ENCODE measurements around the gene DOHH.
A peak's percentile ranks its signal among the peaks of the same experiment; 100 is the strongest.

Gene DOHH

DNA sequence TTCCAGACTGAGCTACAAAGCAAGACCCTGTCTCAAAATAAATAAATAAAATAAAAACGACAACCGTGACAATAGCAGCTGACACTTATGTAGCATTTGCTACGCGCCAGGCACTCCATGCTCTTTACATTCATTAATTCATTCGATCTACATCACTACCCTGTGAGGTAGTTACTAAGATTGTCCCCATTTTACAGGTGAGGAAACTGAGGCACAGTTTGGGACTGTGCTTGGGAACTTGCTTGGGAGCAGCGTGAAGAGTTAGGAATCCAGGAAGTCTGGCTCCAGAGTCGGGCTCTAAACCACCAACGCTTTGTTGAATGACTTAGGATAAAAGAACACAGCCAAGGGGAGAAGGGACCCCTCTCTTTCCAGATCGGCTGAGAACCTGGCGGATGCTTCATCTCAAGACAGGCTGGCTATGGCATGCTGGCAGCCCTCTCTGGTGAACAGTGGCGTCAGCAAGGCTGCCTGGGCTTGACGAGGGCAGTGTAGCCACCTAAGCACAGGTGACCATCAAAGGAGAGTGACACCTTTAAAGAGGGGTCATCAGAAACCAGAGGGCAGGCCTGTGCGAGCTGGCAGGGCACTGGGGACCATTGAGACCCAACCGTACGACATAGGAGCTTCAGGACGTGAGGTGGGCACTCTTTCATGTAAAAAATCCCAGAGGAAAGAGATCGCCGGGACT is 591 bp downstream of the DOHH start:
- DNase-seq (ENCODE audit: low read depth) = no peak
- H3K4me3 ChIP-seq (ENCODE audit: control insufficient read depth, low read depth, low read length) = peak overlapping the region; percentile 96
- TF ChIP-seq, protein P1, sequence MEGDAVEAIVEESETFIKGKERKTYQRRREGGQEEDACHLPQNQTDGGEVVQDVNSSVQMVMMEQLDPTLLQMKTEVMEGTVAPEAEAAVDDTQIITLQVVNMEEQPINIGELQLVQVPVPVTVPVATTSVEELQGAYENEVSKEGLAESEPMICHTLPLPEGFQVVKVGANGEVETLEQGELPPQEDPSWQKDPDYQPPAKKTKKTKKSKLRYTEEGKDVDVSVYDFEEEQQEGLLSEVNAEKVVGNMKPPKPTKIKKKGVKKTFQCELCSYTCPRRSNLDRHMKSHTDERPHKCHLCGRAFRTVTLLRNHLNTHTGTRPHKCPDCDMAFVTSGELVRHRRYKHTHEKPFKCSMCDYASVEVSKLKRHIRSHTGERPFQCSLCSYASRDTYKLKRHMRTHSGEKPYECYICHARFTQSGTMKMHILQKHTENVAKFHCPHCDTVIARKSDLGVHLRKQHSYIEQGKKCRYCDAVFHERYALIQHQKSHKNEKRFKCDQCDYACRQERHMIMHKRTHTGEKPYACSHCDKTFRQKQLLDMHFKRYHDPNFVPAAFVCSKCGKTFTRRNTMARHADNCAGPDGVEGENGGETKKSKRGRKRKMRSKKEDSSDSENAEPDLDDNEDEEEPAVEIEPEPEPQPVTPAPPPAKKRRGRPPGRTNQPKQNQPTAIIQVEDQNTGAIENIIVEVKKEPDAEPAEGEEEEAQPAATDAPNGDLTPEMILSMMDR (conservative IDR thresholded peaks at IDR 0.05; ENCODE audit: control insufficient read depth, insufficient read depth, low read depth, low read length) = no peak

- no peak for DNase-seq (ENCODE audit: low read depth)
- TF ChIP-seq, protein P1 (conservative IDR thresholded peaks at IDR 0.05; ENCODE audit: control insufficient read depth, insufficient read depth, low read depth, low read length) = no peak
- H3K4me3 ChIP-seq (ENCODE audit: control insufficient read depth, low read depth, low read length) = no peak overlapping the region
Observed at GRCh38 chr19:3497757-3498520, 2.5 kb downstream of the DOHH start.

GRCh38 chr19:3496392-3497273 is 3.8 kb downstream of the DOHH start:
- DNase-seq (ENCODE audit: low read depth) = no peak
- H3K4me3 ChIP-seq (ENCODE audit: control insufficient read depth, low read depth, low read length) = no peak overlapping the region
- TF ChIP-seq, protein P1 (conservative IDR thresholded peaks at IDR 0.05; ENCODE audit: control insufficient read depth, insufficient read depth, low read depth, low read length) = no peak

GRCh38 chr19:3494559-3494958 is 5.9 kb downstream of the DOHH start:
- no peak for DNase-seq (ENCODE audit: low read depth)
- TF ChIP-seq, protein P1 (conservative IDR thresholded peaks at IDR 0.05; ENCODE audit: control insufficient read depth, insufficient read depth, low read depth, low read length) = no peak
- H3K4me3 ChIP-seq (ENCODE audit: control insufficient read depth, low read depth, low read length) = no peak overlapping the region

- TF ChIP-seq, protein P1 (conservative IDR thresholded peaks at IDR 0.05; ENCODE audit: control insufficient read depth, insufficient read depth, low read depth, low read length) = no peak
- H3K4me3 ChIP-seq (ENCODE audit: control insufficient read depth, low read depth, low read length) = no peak overlapping the region
- DNase-seq (ENCODE audit: low read depth) = no peak
Observed at GRCh38 chr19:3494051-3494450, 6.4 kb downstream of the DOHH start.

DNA sequence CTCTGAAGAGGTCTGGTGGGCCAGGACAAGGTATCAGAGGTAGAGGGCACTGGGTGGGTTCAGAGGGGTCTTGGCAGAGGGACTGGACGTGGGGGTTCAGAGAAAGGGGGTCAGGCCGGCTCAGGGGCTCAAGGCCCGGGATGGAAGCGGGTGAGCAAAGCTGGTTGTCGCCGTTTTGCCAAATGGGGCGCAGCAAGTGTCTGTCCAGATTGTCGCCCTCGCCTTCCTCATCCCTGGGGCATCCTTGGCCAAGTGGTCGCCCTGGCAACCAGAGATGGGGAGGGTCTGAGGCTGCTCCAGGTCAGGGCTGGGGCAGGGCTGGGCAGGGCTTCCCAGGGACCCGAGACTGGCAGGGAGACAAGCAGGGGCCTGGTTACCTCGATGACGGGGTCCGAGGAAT is 6.8 kb downstream of the DOHH start:
- TF ChIP-seq, protein P1 (conservative IDR thresholded peaks at IDR 0.05; ENCODE audit: control insufficient read depth, insufficient read depth, low read depth, low read length) = no peak
- no peak for DNase-seq (ENCODE audit: low read depth)
- H3K4me3 ChIP-seq (ENCODE audit: control insufficient read depth, low read depth, low read length) = no peak overlapping the region
